ENCODE measurements around the gene ST14.

The ST14 gene

GRCh38 chr11:130180491-130180890, 20.9 kb downstream of the ST14 start:
- H3K9ac ChIP-seq (ENCODE audit: low read length), result no peak overlapping the region
- no peaks in the 10 kb centered on the region for H3K9me3 ChIP-seq (ENCODE audit: low read length)
- H3K4me1 ChIP-seq (ENCODE audit: insufficient read depth, low read length), result peaks cover 3% of the 10 kb centered on the region
- no peaks in the 10 kb centered on the region for H3K36me3 ChIP-seq (ENCODE audit: insufficient read depth, low read length)
- H3K4me3 ChIP-seq (ENCODE audit: low read depth in 1 of 2, low read length in 2 of 2), result no peak overlapping the region
- H3K27ac ChIP-seq (ENCODE audit: low read depth, low read length), result no peak overlapping the region
- no peaks in the 10 kb centered on the region for H3K27me3 ChIP-seq (ENCODE audit: control insufficient read depth in 1 of 2, insufficient read depth in 2 of 2, low read length in 2 of 2)

GRCh38 chr11:130180896-130181294, 21.3 kb downstream of the ST14 start:
- Histone ChIP-seq H3K36me3 (ENCODE audit: insufficient read depth, low read length) (no peaks in the 10 kb centered on the region), H3K4me3 (ENCODE audit: low read depth in 1 of 2, low read length in 2 of 2) (no peak overlapping the region), H3K9me3 (ENCODE audit: low read length) (no peaks in the 10 kb centered on the region), H3K27me3 (ENCODE audit: control insufficient read depth in 1 of 2, insufficient read depth in 2 of 2, low read length in 2 of 2) (no peaks in the 10 kb centered on the region), H3K4me1 (ENCODE audit: insufficient read depth, low read length) (peaks cover 3% of the 10 kb centered on the region), H3K9ac (ENCODE audit: low read length) (no peak overlapping the region), H3K27ac (ENCODE audit: low read depth, low read length) (no peak overlapping the region)

GRCh38 chr11:130181295-130182272, 22.0 kb downstream of the ST14 start:
- Histone ChIP-seq H3K9ac (ENCODE audit: low read length) (no peak overlapping the region), H3K36me3 (ENCODE audit: insufficient read depth, low read length) (no peaks in the 10 kb centered on the region), H3K9me3 (ENCODE audit: low read length) (no peaks in the 10 kb centered on the region), H3K27ac (ENCODE audit: low read depth, low read length) (no peak overlapping the region), H3K27me3 (ENCODE audit: control insufficient read depth in 1 of 2, insufficient read depth in 2 of 2, low read length in 2 of 2) (no peaks in the 10 kb centered on the region), H3K4me1 (ENCODE audit: insufficient read depth, low read length) (peaks cover 3% of the 10 kb centered on the region), H3K4me3 (ENCODE audit: low read depth in 1 of 2, low read length in 2 of 2) (no peak overlapping the region)

- H3K36me3 ChIP-seq (ENCODE audit: insufficient read depth, low read length), result no peaks in the 10 kb centered on the region
- H3K9ac ChIP-seq (ENCODE audit: low read length), result no peak overlapping the region
- peaks cover 3% of the 10 kb centered on the region for H3K4me1 ChIP-seq (ENCODE audit: insufficient read depth, low read length)
- H3K9me3 ChIP-seq (ENCODE audit: low read length), result no peaks in the 10 kb centered on the region
- no peak overlapping the region for H3K4me3 ChIP-seq (ENCODE audit: low read depth in 1 of 2, low read length in 2 of 2)
- no peak overlapping the region for H3K27ac ChIP-seq (ENCODE audit: low read depth, low read length)
- no peaks in the 10 kb centered on the region for H3K27me3 ChIP-seq (ENCODE audit: control insufficient read depth in 1 of 2, insufficient read depth in 2 of 2, low read length in 2 of 2)
Measured at GRCh38 chr11:130183878-130184610, 24.5 kb downstream of the ST14 start.

- no peaks in the 10 kb centered on the region for H3K27me3 ChIP-seq (ENCODE audit: control insufficient read depth in 1 of 2, insufficient read depth in 2 of 2, low read length in 2 of 2)
- H3K27ac ChIP-seq (ENCODE audit: low read depth, low read length), result no peak overlapping the region
- H3K9ac ChIP-seq (ENCODE audit: low read length), result no peak overlapping the region
- no peaks in the 10 kb centered on the region for H3K9me3 ChIP-seq (ENCODE audit: low read length)
- H3K36me3 ChIP-seq (ENCODE audit: insufficient read depth, low read length), result no peaks in the 10 kb centered on the region
- no peak overlapping the region for H3K4me3 ChIP-seq (ENCODE audit: low read depth in 1 of 2, low read length in 2 of 2)
- no peaks in the 10 kb centered on the region for H3K4me1 ChIP-seq (ENCODE audit: insufficient read depth, low read length)
Measured at GRCh38 chr11:130187096-130187495, 27.5 kb downstream of the ST14 start.

GRCh38 chr11:130188047-130188446, 28.5 kb downstream of the ST14 start:
- Histone ChIP-seq H3K27ac (ENCODE audit: low read depth, low read length) (no peak overlapping the region), H3K36me3 (ENCODE audit: insufficient read depth, low read length) (no peaks in the 10 kb centered on the region), H3K4me1 (ENCODE audit: insufficient read depth, low read length) (no peaks in the 10 kb centered on the region), H3K27me3 (ENCODE audit: control insufficient read depth in 1 of 2, insufficient read depth in 2 of 2, low read length in 2 of 2) (no peaks in the 10 kb centered on the region), H3K9ac (ENCODE audit: low read length) (no peak overlapping the region), H3K9me3 (ENCODE audit: low read length) (no peaks in the 10 kb centered on the region), H3K4me3 (ENCODE audit: low read depth in 1 of 2, low read length in 2 of 2) (no peak overlapping the region)

GRCh38 chr11:130188585-130189347, 29.2 kb downstream of the ST14 start:
- Histone ChIP-seq H3K9ac (ENCODE audit: low read length) (no peak overlapping the region), H3K4me1 (ENCODE audit: insufficient read depth, low read length) (no peaks in the 10 kb centered on the region), H3K27ac (ENCODE audit: low read depth, low read length) (no peak overlapping the region), H3K4me3 (ENCODE audit: low read depth in 1 of 2, low read length in 2 of 2) (no peak overlapping the region), H3K27me3 (ENCODE audit: control insufficient read depth in 1 of 2, insufficient read depth in 2 of 2, low read length in 2 of 2) (no peaks in the 10 kb centered on the region), H3K36me3 (ENCODE audit: insufficient read depth, low read length) (no peaks in the 10 kb centered on the region), H3K9me3 (ENCODE audit: low read length) (no peaks in the 10 kb centered on the region)

- Histone ChIP-seq H3K9ac (ENCODE audit: low read length) (no peak overlapping the region), H3K4me1 (ENCODE audit: insufficient read depth, low read length) (no peaks in the 10 kb centered on the region), H3K27ac (ENCODE audit: low read depth, low read length) (no peak overlapping the region), H3K4me3 (ENCODE audit: low read depth in 1 of 2, low read length in 2 of 2) (no peak overlapping the region), H3K9me3 (ENCODE audit: low read length) (no peaks in the 10 kb centered on the region), H3K36me3 (ENCODE audit: insufficient read depth, low read length) (no peaks in the 10 kb centered on the region), H3K27me3 (ENCODE audit: control insufficient read depth in 1 of 2, insufficient read depth in 2 of 2, low read length in 2 of 2) (no peaks in the 10 kb centered on the region)
Measured at GRCh38 chr11:130189492-130190210, 30.1 kb downstream of the ST14 start.

- H3K9me3 ChIP-seq (ENCODE audit: low read length), result no peaks in the 10 kb centered on the region
- no peaks in the 10 kb centered on the region for H3K36me3 ChIP-seq (ENCODE audit: insufficient read depth, low read length)
- H3K9ac ChIP-seq (ENCODE audit: low read length), result no peak overlapping the region
- H3K4me1 ChIP-seq (ENCODE audit: insufficient read depth, low read length), result no peaks in the 10 kb centered on the region
- H3K27ac ChIP-seq (ENCODE audit: low read depth, low read length), result no peak overlapping the region
- H3K27me3 ChIP-seq (ENCODE audit: control insufficient read depth in 1 of 2, insufficient read depth in 2 of 2, low read length in 2 of 2), result no peaks in the 10 kb centered on the region
- H3K4me3 ChIP-seq (ENCODE audit: low read depth in 1 of 2, low read length in 2 of 2), result no peak overlapping the region
Measured at GRCh38 chr11:130190371-130190881, 30.8 kb downstream of the ST14 start.

- H3K27ac ChIP-seq (ENCODE audit: low read depth, low read length), result no peak overlapping the region
- no peaks in the 10 kb centered on the region for H3K27me3 ChIP-seq (ENCODE audit: control insufficient read depth in 1 of 2, insufficient read depth in 2 of 2, low read length in 2 of 2)
- no peaks in the 10 kb centered on the region for H3K4me1 ChIP-seq (ENCODE audit: insufficient read depth, low read length)
- H3K36me3 ChIP-seq (ENCODE audit: insufficient read depth, low read length), result no peaks in the 10 kb centered on the region
- H3K4me3 ChIP-seq (ENCODE audit: low read depth in 1 of 2, low read length in 2 of 2), result no peak overlapping the region
- no peak overlapping the region for H3K9ac ChIP-seq (ENCODE audit: low read length)
- H3K9me3 ChIP-seq (ENCODE audit: low read length), result no peaks in the 10 kb centered on the region
Measured at GRCh38 chr11:130191896-130192295, 32.3 kb downstream of the ST14 start.

Data from muscle layer of colon (tissue), 2 donors.